Middle frontal gyrus (tissue), 1 donor: ENCODE measurements around the gene DCPS.
A peak's percentile ranks its signal among the peaks of the same experiment; 100 is the strongest.
"Not testable (repeated sequence)": the region's sequence is repeated elsewhere in the genome, so short reads cannot be mapped to it uniquely, and the experiment has no call there.

Experiments used
- DNase-seq: peaks from one replicate; pipeline ENCODE4 v3.0.0-alpha.2; 2015; ENCODE audit warnings: low spot score; ENCODE audit errors: extremely low spot score

Gene DCPS

DNA sequence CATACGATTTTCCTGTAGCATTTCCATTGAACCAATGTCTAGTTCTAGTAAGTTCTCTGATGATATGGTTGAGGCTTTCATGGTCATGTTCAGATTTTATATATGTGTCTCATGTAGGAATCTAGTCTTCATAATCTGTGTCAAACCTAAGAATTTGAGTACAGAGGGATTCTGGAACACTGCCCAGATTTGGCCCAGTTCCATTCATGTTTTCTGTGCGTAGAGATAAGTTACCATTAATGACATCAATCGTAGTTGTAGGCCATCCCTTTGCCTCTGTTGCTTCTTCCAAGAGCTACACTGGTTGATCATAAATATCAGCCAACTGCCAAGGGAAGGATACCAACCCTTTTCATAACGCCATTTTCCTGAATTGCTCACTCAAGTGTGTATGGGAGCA lies 74.9 kb downstream of the DCPS start:
- DNase-seq, result no peak

DNA sequence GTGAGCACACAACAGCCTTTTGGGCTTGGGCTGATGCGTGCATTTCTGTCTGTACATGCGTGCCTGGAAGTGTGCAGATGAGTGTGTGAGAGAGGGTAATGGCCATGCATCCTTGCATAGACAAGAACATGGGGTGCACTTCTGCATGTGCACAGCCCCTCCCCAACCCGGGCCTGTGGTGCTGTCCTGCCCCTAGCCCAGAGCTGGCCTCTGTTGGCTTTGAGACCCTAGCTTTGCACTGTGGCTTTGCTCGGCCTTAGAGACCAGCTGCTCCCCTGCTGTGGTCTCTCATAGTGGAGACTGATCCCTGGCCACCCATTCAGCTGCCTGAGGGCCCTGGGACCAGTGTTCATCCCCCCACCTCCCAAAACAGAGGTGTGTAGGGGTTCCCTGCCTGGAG lies 77.0 kb downstream of the DCPS start:
- DNase-seq, result no peak

DNA sequence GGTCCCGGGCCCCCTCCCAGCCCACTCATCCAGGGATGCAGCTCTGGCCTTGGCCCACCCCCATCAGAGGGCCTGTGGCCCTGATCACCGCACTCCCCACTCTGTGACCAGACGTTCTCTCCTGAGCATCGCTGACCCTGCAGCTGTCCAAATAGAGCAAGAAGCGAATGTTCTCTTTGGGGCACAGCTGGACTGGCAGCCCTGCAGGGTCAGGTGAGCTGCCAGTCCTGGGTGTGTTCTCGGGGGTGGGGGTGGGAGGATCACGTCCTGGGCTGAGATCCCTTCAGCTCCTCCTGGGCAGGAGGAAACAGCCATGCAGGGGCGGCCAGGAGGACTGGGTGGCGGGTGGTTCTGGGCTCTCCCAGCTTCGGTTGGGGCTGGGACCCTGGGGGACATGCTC lies 78.1 kb downstream of the DCPS start:
- not testable (repeated sequence) for DNase-seq

DNA sequence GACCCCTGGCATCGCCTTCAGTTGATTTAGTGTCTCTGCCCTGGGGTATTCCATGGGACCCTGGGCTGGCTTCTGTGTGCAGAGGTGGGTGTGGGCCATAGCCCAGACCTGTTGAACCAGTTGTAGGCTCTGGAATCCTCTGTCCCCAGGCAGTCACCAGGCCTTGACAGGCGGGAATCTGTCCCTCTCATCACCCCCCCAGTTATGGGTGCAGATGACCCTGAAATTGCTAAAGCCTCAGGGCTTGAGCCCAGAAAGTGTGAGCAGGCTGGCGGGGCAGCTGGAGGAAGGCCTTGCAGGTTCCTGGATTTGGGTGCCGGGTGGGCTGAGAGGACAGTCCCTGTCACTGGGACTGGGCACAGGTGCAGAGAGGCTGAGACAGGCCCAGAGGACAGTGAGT lies 78.8 kb downstream of the DCPS start:
- DNase-seq, result not testable (repeated sequence)

DNA sequence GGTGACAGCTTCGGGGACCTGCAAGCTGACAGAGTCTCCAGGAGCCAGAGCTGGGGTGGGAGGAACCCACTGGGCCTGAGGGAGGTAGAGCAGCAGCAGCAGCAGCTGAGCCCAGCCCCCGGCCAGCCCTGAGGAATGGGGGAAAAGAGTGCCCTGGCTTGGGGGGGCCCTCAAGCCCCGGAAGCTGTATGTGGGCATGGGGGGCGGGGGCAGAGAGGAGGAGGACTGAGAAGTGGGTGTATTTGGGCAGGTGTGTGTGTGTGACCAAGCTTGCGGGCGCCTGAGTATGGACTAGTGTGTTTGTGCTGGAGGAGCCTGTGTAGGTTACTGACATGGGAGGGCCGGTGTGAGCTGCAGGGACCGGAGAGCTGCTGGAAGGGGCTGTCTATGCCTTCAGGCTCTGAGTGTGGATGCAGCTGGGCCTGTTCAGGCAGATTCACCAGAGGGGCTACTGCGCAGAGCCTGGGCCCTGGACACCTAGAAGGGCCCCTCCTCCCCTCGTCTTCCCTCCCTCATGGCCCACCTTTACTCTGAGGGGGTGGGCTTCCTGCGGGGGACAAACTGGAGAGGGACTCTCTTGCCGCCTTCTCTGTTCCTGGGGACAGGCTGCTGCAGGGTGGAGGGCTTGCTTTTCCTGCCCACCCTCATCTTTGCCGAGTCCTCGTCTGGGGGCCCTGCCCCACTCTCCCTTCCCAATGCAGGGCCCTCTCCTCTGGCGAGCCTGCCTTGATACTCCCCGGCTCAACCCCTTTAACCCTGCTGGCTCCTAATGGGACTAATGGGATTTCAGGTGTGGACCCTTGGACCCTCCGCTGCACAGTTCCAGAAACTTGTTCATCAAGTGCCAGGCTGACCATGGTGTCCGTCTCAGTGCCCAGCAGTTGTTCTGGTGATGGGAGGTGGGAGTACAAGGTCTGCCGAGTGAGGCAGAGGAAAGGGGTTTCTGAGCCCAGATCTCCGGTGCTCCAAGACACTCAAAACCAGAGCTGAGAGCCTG lies 79.8 kb downstream of the DCPS start:
- DNase-seq, result no peak

DNA sequence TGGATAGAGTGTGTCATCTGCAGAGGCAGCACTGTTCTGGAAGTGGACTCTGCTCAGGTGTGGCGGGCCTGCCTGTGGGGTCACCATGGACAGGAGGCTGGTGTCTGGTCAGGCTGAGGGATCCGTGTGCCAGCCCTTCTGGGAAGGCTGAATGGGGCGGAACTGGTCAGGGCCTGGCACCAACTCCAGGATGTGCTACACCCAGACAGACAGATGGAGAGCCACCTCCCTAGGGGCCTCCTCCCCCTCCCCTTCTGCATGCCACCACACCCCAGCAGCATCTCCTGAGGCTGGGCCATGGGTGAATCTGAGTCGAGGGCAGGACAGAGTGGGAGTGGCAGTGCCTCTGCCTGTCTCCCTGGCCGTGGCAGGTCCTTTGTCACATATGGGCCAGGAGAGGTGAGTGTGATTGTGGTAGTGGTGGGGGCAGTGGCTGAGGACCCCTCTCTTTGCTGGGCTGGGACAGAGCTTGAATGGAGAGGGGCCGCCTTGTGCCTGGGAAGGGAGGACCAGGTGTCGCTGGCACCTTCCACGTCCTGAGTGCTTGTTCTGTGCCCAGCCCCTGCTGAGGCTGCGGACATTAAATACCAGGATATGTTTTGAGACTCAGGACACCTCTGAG lies 80.7 kb downstream of the DCPS start:
- DNase-seq, result no peak

DNA sequence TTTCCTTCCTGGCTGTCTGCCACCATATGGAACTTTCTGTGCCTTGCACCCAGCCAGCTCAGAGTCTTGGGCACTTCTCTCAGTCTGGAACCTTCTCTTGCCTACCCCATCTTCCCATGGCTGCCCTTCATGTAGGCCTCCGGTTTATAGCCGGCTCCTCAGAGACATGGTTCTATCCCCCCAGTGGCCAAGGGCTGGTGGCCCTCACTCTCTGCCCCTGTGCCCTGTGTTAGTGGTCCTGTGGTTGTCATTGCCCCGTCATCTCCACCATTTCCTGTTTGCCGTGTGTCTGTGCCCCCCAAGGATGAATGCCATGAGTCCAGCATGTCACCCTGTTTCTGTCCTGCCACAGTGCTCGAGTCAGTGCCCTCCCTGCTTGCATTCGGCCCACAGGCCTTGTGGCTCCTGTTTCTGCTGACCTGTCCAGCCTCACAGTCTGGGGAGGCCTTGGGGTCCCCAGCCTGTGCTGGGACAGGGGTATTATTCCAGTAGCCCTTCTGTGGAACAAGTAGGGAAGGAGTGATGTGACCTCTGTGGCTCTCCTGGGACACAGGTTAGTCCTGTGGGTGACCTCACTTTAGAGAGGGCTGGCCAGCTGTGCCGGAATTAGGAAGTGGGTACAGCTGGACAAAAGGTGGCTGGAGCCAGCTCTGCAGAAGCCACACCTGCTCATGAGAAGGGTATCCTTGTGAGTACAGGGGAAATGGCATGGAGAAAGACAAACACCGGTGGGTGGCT lies 82.3 kb downstream of the DCPS start:
- no peak for DNase-seq

DNA sequence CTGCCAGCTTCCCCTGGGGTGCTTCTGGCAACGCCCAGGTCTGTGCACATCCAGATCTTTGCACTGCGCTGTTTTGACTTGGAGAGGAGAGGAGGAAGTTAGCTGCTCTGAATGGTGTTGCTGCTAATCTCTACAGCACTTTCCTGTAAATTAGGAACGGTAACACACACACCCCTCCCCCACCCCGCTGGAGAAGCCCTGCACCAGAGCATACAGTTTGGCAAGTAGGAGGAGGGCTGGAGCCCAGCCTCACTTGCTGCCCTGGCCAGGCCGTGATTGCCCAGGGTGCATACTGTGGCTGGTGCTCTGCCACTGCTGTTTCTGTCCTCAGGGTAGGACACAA lies 82.8 kb downstream of the DCPS start:
- DNase-seq, result not testable (repeated sequence)

DNA sequence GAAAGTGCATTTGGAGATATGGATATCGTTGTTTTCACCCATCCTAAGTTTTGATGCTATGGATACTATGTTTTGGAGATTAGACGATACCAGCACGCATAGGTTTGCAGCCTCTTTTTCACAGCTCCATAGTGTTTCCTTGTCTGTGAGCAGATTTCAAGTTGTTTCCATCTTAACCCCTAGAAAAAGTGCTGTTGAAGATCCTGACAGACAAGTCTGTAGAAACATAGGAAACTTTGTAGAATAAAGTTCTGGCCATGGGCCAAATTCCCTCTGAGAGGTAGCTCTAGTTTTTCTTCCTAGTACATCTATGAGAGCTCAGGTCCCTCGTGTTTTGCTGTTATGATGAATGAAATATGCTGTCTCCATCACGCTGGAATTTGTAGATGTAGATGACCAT lies 84.0 kb downstream of the DCPS start:
- no peak for DNase-seq

DNA sequence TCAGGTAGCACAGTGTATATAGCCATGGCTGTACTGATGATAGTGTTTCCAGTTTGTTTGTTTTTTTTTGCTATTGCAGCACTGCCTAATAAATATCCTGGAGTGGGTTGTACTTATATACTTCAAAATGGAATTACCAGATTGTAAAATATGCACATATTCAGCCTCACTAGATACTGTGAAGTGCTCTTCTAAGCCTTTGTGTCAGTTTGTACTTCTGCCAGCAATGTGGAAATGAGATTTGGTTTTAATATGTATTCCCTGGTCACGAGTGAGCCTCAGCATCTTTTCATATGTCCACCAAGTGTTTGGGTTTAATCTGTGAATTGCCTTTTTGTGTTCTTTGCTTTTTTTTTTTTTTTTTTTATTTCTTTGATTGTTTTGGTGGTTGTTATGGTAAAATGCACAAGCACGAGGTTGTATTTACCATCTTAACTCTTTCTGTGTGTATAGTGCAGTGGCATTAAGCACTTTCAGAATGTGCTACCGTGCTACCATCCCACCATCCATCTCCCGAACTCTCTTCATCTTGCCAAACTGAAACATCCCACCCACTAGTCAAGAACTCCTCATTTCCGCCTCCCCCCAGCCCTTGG lies 86.5 kb downstream of the DCPS start:
- DNase-seq, result no peak

DNA sequence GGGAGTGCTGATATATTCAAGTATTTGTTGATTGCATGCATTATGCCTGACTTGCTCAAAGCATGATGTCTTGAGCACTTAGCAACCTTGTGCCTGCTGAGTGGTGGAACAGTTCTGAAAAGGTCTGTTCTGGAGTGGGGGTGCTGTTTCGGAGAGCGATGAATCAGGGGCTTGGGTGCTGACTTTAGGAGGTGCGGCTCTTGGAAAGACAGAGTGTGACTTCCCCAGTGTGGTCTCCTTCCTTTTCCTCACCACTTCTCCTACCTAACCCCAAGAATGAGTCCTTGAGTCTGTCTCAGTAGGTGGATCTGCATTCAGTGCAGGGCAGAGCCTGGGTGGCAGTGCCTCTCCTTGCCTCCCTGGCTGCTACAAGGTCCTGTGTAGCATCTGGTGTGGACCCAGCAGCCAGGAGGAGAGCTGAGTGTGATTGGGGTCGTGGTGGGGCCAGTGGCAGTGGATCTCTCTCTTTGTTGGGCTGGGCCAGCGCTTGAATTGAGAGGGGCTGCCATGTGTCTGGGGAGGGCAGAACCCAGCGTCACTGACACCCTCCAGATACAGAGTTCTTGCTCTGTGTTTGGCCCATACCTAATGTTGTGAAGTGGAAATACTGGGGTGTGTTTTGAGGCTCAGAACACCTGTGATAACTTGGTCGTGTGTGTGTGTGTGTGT lies 87.6 kb downstream of the DCPS start:
- no peak for DNase-seq

DNA sequence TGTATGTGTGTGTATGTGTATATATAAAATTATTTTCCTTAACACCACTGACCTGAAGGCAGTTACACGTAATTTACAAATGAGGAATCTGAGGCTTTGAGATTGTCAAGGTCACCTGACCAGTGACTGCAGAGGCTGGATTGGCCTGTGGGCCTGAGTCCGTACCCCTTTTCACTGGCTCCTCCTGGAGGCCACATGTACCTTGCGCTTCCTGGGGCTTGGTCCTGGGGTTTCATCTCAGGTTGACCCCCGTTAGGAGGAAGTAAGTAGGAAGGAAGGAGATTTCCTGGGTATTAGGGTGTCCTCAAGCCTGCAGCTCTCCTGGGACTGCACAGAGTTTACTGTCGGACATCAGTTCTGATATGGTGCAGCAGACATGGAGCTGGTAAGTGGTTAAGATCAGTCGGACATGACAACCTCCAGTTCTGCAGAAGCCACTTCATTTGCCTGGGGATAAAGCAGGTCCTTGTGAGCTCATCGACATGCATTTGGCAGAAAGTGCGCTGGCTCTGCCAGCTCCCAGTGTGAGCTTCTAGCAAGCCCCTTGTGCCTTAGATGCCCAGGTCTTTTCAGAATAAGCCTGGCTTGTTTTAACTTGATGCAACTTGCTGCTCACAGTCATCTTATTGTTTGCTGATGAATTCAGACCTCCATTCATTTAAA lies 88.2 kb downstream of the DCPS start:
- peak; percentile 31 for DNase-seq

DNA sequence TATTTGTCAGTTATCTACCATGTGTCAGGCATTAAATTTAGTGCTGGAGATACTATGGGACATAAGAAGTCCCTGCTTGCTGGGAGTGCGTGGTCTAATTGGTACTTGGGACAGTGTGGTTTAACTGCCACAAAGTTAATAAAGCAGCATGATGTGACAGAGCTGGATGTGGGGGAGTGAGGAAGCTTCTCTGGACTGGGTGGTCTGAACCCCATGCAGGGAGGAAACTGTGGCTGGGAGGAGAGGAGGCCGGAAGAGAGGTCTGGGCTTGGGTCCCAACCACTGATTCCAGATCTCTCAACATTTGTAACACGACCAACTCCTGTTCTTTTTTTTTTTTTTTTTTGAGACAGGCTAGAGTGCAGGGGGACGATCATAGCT lies 88.8 kb downstream of the DCPS start:
- no peak for DNase-seq

DNA sequence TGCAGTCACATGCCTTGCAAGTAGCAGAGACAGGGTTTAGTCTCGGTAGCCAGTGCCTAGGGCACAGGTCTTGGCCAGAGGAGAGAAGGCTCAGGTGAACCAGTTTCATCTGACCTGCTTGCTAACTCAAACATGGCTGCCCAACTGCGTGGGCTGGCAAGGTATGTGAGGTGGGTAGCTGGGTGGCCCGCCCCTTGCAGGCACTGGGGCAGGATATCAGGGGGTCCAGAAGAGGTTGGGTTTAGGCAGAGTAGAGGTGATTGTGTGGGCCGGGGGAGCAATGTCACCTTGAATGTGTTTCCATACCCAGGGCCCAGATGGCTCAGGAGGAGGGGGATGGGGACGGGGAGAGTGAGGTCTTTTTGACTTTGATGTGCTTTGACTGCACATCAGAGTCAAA lies 89.3 kb downstream of the DCPS start:
- DNase-seq, result no peak

DNA sequence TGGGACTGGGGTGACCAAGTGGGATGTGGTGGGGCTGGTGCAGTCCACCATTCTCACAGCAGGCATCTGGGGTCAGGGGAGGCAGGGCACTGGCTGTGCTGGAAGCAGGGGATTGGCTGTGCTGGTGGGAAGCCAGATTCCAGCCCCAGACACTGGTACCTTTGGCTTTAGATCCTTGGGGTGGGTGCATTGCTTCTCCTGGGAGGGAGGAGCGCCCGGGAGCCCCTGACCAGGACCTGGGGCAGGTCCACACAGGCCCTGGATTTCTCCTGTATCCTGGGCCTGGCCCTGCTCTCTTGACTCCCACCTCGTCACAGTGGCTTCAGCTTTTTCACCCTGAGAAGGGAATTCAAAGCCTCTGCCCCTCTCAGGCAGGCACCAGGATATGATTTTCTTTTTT lies 90.2 kb downstream of the DCPS start:
- DNase-seq, result no peak

DNA sequence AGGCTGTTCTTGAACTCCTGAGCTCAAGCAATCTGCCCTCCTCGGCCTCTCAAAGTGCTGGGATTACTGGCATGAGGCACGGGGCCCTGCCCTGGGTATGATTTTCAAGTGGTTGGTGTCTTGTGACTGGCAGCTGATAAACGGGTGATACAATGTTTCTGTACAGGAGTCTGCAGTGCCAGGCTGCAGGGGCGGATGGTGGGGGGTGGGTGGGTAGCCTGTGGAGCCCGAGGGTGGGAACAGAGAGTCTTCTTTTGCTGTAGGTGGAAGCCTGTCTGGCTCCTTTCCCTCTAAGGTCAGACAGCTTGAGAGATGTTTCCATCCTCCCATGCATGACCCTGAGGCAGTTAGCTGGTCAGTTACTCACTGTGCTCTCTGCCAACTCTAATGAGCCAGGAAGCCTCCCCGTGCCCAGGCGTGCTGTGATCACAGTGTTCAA lies 90.8 kb downstream of the DCPS start:
- DNase-seq, result not testable (repeated sequence)
